ENCODE measurements around the gene VPS16. TPM values are rescaled to one million over a fixed set of nuclear protein-coding genes. Genes with fewer than 3 reads are reported as not detected.

Gene VPS16
- total RNA-seq, 1 experiment from 2014 or later = 49.9 TPM

GRCh38 chr20:2812189-2812588 lies 28.4 kb upstream of the VPS16 start:
- intact Hi-C loops (cut with micrococcal nuclease) = no loop called here
- CTCF ChIA-PET = no interaction called here

DNA sequence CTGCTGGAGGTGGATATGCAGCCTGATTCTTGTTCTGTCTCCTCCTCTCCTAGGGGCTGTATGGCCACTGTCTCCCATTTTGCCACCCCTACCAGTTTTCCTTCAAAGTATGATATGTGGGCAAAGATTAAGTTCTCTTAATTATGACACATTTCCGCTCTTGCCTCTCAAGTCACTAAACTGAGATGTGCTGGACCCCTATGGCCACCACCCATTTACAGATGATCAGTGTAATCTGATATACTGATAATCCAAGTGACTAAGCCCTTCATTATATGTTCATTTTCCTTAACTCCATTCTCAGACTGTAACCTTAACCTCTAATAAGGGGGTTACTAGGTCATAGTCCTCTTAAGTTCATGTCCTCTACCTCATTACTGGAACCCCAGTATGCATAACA lies 26.5 kb upstream of the VPS16 start:
- no peaks in the 10 kb centered on the region for H3K9me3 ChIP-seq (ENCODE audit: low read length)
- H3K4me2 ChIP-seq (ENCODE audit: low read length) = peak overlapping the region; percentile 75
- H3K4me3 ChIP-seq (ENCODE audit: low read length) = no peak overlapping the region
- ATAC-seq = peak; percentile 27
- no peaks in the 10 kb centered on the region for H3K9me2 ChIP-seq (replicated peaks; ENCODE audit: low read length)
- H3K4me1 ChIP-seq (ENCODE audit: insufficient read depth, low read length) = peaks cover 19% of the 10 kb centered on the region
- no peak overlapping the region for H3K9ac ChIP-seq (ENCODE audit: low read length)
- BruUV-seq (replicated peaks) = no TSS peak
- H3K27me3 ChIP-seq (ENCODE audit: low read length) = no peaks in the 10 kb centered on the region
- no peaks in the 10 kb centered on the region for H3K36me3 ChIP-seq (ENCODE audit: low read depth, low read length)
- H3F3A ChIP-seq (ENCODE audit: low read length, unreplicated experiment) = no peaks in the 10 kb centered on the region
- H3K79me2 ChIP-seq (ENCODE audit: low read length) = no peaks in the 10 kb centered on the region
- no peak overlapping the region for H2AFZ ChIP-seq (ENCODE audit: low read length)
- POLR2A ChIA-PET (ENCODE audit: unreplicated experiment) = interaction anchor here (0.6 kb wide), 1 partner anchor 60 kb away, joined by 8 read pairs; no protein-coding TSS in a partner anchor
- CTCF ChIA-PET = interaction anchor here (0.6 kb wide), 1 partner anchor 40 kb away, joined by 4 read pairs; no protein-coding TSS in a partner anchor
- H4K20me1 ChIP-seq (ENCODE audit: low read length) = no peaks in the 10 kb centered on the region
- no peak for TF ChIP-seq EZH2phosphoT487 (IDR thresholded peaks at IDR 0.05; ENCODE audit: borderline replicate concordance, low read length)
- no peak for TF ChIP-seq CTCF (conservative IDR thresholded peaks at IDR 0.05; ENCODE audit: low read depth, low read length)
- TF ChIP-seq EZH2 (IDR thresholded peaks at IDR 0.05; ENCODE audit: low read length, unreplicated experiment) = no peak
- DNase-seq = peak; percentile 38
- H3K27ac ChIP-seq (ENCODE audit: low read length) = peak overlapping the region; percentile 70
- intact Hi-C loops (cut with micrococcal nuclease) = no loop called here

More at GRCh38 chr20:2812189-2812588, 28.4 kb upstream of the VPS16 start:
- no peaks in the 10 kb centered on the region for H3K27me3 ChIP-seq (ENCODE audit: low read length)
- H3K9me3 ChIP-seq (ENCODE audit: low read length) = no peaks in the 10 kb centered on the region
- BruUV-seq (replicated peaks) = no TSS peak
- POLR2A ChIA-PET (ENCODE audit: unreplicated experiment) = interaction anchor here (0.5 kb wide), 1 partner anchor 9 kb away, joined by 4 read pairs; no protein-coding TSS in a partner anchor
- H3K9ac ChIP-seq (ENCODE audit: low read length) = no peak overlapping the region
- ATAC-seq = no peak
- H3K27ac ChIP-seq (ENCODE audit: low read length) = no peak overlapping the region
- DNase-seq = no peak
- H3K79me2 ChIP-seq (ENCODE audit: low read length) = no peaks in the 10 kb centered on the region
- peaks cover 19% of the 10 kb centered on the region for H3K4me1 ChIP-seq (ENCODE audit: insufficient read depth, low read length)
- no peak overlapping the region for H2AFZ ChIP-seq (ENCODE audit: low read length)
- no peaks in the 10 kb centered on the region for H4K20me1 ChIP-seq (ENCODE audit: low read length)
- no peak overlapping the region for H3K4me3 ChIP-seq (ENCODE audit: low read length)
- no peaks in the 10 kb centered on the region for H3K9me2 ChIP-seq (replicated peaks; ENCODE audit: low read length)
- H3F3A ChIP-seq (ENCODE audit: low read length, unreplicated experiment) = no peaks in the 10 kb centered on the region
- TF ChIP-seq EZH2phosphoT487 (IDR thresholded peaks at IDR 0.05; ENCODE audit: borderline replicate concordance, low read length) (no peak), EZH2 (IDR thresholded peaks at IDR 0.05; ENCODE audit: low read length, unreplicated experiment) (no peak), CTCF (conservative IDR thresholded peaks at IDR 0.05; ENCODE audit: low read depth, low read length) (no peak)
- no peak overlapping the region for H3K4me2 ChIP-seq (ENCODE audit: low read length)
- no peaks in the 10 kb centered on the region for H3K36me3 ChIP-seq (ENCODE audit: low read depth, low read length)

GRCh38 chr20:2814587-2815051 lies 25.9 kb upstream of the VPS16 start, which contains the start of gene C20orf141:
C20orf141 (plus strand) TSS chr20:2814987; CDS start chr20:2815185, 198 bp downstream.
- ATAC-seq = peak; percentile 94
- Histone ChIP-seq H3K27me3 (ENCODE audit: low read length) (no peaks in the 10 kb centered on the region), H3K9me2 (replicated peaks; ENCODE audit: low read length) (no peaks in the 10 kb centered on the region), H3K9me3 (ENCODE audit: low read length) (no peaks in the 10 kb centered on the region), H3K4me2 (ENCODE audit: low read length) (peak within 1 kb of the TSS; percentile 75), H4K20me1 (ENCODE audit: low read length) (no peaks in the 10 kb centered on the region), H3K4me1 (ENCODE audit: insufficient read depth, low read length) (peaks cover 19% of the 10 kb centered on the region), H3K79me2 (ENCODE audit: low read length) (no peaks in the 10 kb centered on the region), H2AFZ (ENCODE audit: low read length) (0 out of 2 replicates have a peak within 1 kb of the TSS, but pooled peaks have one; percentile 2), H3K4me3 (ENCODE audit: low read length) (no peak within 1 kb of the TSS), H3K36me3 (ENCODE audit: low read depth, low read length) (no peaks in the 10 kb centered on the region), H3K27ac (ENCODE audit: low read length) (peak within 1 kb of the TSS; percentile 70), H3F3A (ENCODE audit: low read length, unreplicated experiment) (no peaks in the 10 kb centered on the region), H3K9ac (ENCODE audit: low read length) (peak within 1 kb of the TSS; percentile 26; the same call in 1 of the 2 replicates)
- peak; percentile 99 for DNase-seq
- no TSS peak for BruUV-seq (replicated peaks)
- intact Hi-C loops (cut with micrococcal nuclease) = no loop called here
- POLR2A ChIA-PET (ENCODE audit: unreplicated experiment) = interaction anchor here (0.6 kb wide), 1 partner anchor 60 kb away, joined by 8 read pairs; no protein-coding TSS in a partner anchor
- TF ChIP-seq EZH2phosphoT487 (IDR thresholded peaks at IDR 0.05; ENCODE audit: borderline replicate concordance, low read length) = no peak
- no peak for TF ChIP-seq CTCF (conservative IDR thresholded peaks at IDR 0.05; ENCODE audit: low read depth, low read length)
- TF ChIP-seq EZH2 (IDR thresholded peaks at IDR 0.05; ENCODE audit: low read length, unreplicated experiment) = no peak
- CTCF ChIA-PET = interaction anchor here (0.6 to 1.1 kb wide), 2 partner anchors 38 to 41 kb away, joined by 3 to 4 read pairs; no protein-coding TSS in a partner anchor

Data from PC-3 (cell line).